Natural killer cell (primary cell): Measurements from ENCODE around the gene RASL11A. TPM values are rescaled to one million over a fixed set of nuclear protein-coding genes. Genes with fewer than 3 reads are reported as not detected.

Source experiments
- ATAC-seq, 3 donors: fragments of 150-1000 bp in 2 of 3; fragments of 200-7000 bp in 1 of 3; cut with Tn5 transposase; 1 replicate in 1 of 3; 2 replicates in 2 of 3; pipeline ENCODE4 v1.10.0; 2021; ENCODE audit warnings: mild to moderate bottlenecking in 2 of 3, moderate library complexity in 2 of 3
- DNase-seq, 2 donors: peaks; one replicate each; pipeline versions ENCODE4 v3.0.0 to v3.0.0-alpha.2; 2013 to 2021; ENCODE audit warnings: mixed read lengths in 1 of 2
- H3K27ac ChIP-seq: one replicate; pipeline ENCODE4 v1.5.1; 2013; ENCODE audit warnings: mild to moderate bottlenecking, low read length
- H3K27me3 ChIP-seq: one replicate; pipeline ENCODE4 v1.6.1; 2013; ENCODE audit warnings: low read length; ENCODE audit not compliant: control insufficient read depth, insufficient read depth
- H3K36me3 ChIP-seq: one replicate; pipeline ENCODE4 v1.6.1; 2013; ENCODE audit warnings: low read length; ENCODE audit not compliant: control insufficient read depth, insufficient read depth
- H3K4me1 ChIP-seq: one replicate; pipeline ENCODE4 v1.6.1; 2013; ENCODE audit warnings: low read length; ENCODE audit not compliant: control insufficient read depth, insufficient read depth
- H3K4me3 ChIP-seq: one replicate; pipeline ENCODE4 v1.5.1; 2013; ENCODE audit warnings: low read length
- H3K9me3 ChIP-seq: one replicate; pipeline ENCODE4 v1.6.1; 2013; ENCODE audit warnings: low read length; ENCODE audit not compliant: control insufficient read depth, insufficient read depth
- H3K27ac Mint-ChIP-seq, 2 donors: one replicate each; pipeline ENCODE4 v1.8.0; 2022; ENCODE audit warnings: mild to moderate bottlenecking in 2 of 2, mixed read lengths in 2 of 2, moderate library complexity in 1 of 2
- H3K27me3 Mint-ChIP-seq, 2 donors: one replicate each; pipeline ENCODE4 v1.8.0; 2022; ENCODE audit warnings: low read depth in 2 of 2, mixed read lengths in 2 of 2
- H3K36me3 Mint-ChIP-seq: one replicate; pipeline ENCODE4 v1.8.0; 2022; ENCODE audit warnings: mixed read lengths
- H3K4me1 Mint-ChIP-seq, 2 donors: one replicate each; pipeline ENCODE4 v1.8.0; 2022; ENCODE audit warnings: mixed read lengths in 2 of 2
- H3K4me3 Mint-ChIP-seq: one replicate; pipeline ENCODE4 v1.8.0; 2022; ENCODE audit warnings: mild to moderate bottlenecking, moderate library complexity, mixed read lengths
- H3K9me3 Mint-ChIP-seq, 2 donors: one replicate each; pipeline ENCODE4 v1.8.0; 2022; ENCODE audit warnings: mixed read lengths in 2 of 2
- WGBS: methylation state at CpG from one replicate; pipeline ENCODE4 v1.1.7; 2013; ENCODE audit warnings: missing lambda C conversion rate; ENCODE audit not compliant: insufficient coverage; 5-methylcytosine and 5-hydroxymethylcytosine counted together
- intact Hi-C: fragments of 100-400 bp; cut with micrococcal nuclease; formaldehyde crosslinking; loops from one replicate; pipeline ENCODE4 v1.14.2; 2022
- total RNA-seq, 4 donors: library from RNA; stranded (reverse); fragments of 120-200 nt in 1 of 4; gene quantifications; one replicate each; pipeline versions ENCODE4 v1.2.3 to v1.2.4, GENCODE V29; 2013 to 2022
- TF ChIP-seq, protein P1 (sequence below): fragments of 200-600 bp; IDR thresholded peaks from one replicate; pipeline ENCODE4 v1.8.0; 2022; ENCODE audit warnings: antibody characterized with exemption

Gene RASL11A
- total RNA-seq, 3 donors from 2014 or later (not counting 1 experiment from before 2014, with no cell fraction given), result 0.70 to 2.0 (median 1.4) TPM

DNA sequence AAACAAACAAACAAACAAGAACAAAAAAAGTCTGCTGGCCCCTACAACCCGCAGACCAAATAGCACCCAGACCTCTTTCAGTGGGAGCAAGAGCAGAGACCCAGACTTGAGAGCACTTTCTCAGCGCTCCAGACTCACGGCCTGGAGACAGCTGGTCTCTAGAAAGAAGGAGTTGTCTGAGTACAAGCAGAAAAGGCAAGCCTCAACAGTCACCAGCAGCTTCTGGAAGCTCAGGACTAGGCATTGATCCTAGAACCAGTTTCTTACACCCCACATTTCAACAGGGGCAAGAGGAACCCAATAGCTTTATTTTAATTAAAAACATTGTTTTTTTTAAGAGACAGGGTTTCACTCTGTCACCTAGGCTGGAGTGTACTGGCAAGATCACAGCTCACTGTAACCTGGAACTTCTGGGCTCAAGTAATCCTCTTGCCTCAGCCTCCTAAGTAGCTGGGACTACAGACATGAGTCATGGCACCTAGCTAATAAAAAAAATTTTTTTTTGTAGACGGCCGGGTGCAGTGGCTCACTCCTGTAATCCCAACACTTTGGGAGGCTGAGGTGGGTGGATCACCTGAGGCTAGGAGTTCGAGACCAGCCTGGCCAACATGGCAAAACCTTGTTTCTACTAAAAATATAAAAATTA is 30.4 kb downstream of the RASL11A start:
- WGBS, result 90% methylated on average over 5 of the region's 6 CpGs
- Histone ChIP-seq H3K4me1 (no peaks in the 10 kb centered on the region), H3K9me3 (no peaks in the 10 kb centered on the region), H3K27ac (no peak overlapping the region), H3K4me3 (no peak overlapping the region), H3K36me3 (no peaks in the 10 kb centered on the region), H3K27me3 (no peaks in the 10 kb centered on the region)
- ATAC-seq, result no peak
- Mint-ChIP-seq H3K4me1 (no peaks in the 10 kb centered on the region), H3K4me3 (no peak overlapping the region), H3K27ac (no peak overlapping the region), H3K36me3 (no peaks in the 10 kb centered on the region), H3K27me3 (peaks cover 14 to 33% of the 10 kb centered on the region in 2 donors), H3K9me3 (no peaks in the 10 kb centered on the region)
- no peak for DNase-seq
- intact Hi-C loops, result no loop called here
- TF ChIP-seq, protein P1, sequence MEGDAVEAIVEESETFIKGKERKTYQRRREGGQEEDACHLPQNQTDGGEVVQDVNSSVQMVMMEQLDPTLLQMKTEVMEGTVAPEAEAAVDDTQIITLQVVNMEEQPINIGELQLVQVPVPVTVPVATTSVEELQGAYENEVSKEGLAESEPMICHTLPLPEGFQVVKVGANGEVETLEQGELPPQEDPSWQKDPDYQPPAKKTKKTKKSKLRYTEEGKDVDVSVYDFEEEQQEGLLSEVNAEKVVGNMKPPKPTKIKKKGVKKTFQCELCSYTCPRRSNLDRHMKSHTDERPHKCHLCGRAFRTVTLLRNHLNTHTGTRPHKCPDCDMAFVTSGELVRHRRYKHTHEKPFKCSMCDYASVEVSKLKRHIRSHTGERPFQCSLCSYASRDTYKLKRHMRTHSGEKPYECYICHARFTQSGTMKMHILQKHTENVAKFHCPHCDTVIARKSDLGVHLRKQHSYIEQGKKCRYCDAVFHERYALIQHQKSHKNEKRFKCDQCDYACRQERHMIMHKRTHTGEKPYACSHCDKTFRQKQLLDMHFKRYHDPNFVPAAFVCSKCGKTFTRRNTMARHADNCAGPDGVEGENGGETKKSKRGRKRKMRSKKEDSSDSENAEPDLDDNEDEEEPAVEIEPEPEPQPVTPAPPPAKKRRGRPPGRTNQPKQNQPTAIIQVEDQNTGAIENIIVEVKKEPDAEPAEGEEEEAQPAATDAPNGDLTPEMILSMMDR, result no peak

DNA sequence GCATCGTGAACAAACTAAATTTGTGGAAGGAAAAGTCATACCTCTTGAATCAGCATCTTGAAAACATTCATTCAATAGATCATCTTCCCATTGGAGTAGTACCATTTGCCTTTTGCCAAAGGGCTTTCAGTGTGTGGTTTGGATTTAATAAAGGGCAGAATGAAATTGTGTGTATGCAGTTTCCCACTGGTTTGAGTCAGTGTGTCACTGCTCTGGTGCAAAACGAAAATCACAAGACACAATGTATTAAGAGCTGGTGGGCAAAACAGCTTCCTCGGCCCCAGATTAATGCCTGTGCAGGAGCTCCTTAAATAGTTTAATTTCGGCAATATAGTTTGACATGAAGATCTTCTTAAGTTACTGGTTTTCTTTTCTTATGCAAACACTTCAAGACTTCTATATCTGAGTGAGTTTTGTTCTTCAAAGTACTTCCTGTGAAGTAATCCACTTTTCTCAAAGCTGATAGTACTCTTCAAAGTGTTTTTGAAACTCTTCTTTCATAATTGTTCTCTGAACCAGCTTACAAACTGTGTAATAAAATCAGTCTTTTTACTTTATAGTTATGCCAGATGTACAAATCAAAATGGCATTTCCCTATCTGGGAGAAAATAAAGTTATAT is 32.1 kb downstream of the RASL11A start:
- 62% methylated on average over 2 of the region's 4 CpGs for WGBS
- no peak overlapping the region for H3K4me3 ChIP-seq
- H3K27me3 ChIP-seq, result no peaks in the 10 kb centered on the region
- Mint-ChIP-seq H3K9me3 (no peaks in the 10 kb centered on the region), H3K4me3 (no peak overlapping the region), H3K36me3 (no peaks in the 10 kb centered on the region), H3K4me1 (no peaks in the 10 kb centered on the region), H3K27me3 (peaks cover 19 to 29% of the 10 kb centered on the region in 2 donors), H3K27ac (no peak overlapping the region)
- TF ChIP-seq, protein P1, result no peak
- intact Hi-C loops, result no loop called here
- no peak overlapping the region for H3K27ac ChIP-seq
- no peak for ATAC-seq
- no peaks in the 10 kb centered on the region for H3K9me3 ChIP-seq
- peak in 1 of 2 donors; percentile 29 for DNase-seq
- no peaks in the 10 kb centered on the region for H3K4me1 ChIP-seq
- no peaks in the 10 kb centered on the region for H3K36me3 ChIP-seq

DNA sequence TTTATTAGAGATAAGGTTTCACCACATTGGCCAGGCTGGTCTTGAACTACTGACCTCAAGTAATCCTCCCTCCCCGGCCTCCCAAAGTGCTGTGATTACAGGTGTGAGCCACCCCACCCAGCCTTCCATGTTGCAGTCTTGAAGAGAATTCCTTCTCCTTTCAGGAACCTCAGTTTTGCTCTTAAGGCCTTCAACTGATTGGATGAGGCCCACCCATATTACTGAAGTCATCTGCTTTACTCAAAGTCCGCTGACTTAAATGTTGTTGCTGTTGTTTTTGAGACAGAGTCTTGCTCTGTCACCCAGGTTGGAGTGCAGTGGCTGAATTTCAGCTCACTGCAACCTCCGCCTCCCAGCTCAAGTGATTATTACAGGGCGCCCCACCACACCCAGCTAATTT is 33.5 kb downstream of the RASL11A start:
- Histone ChIP-seq H3K4me1 (no peaks in the 10 kb centered on the region), H3K36me3 (no peaks in the 10 kb centered on the region), H3K4me3 (no peak overlapping the region), H3K27ac (no peak overlapping the region), H3K9me3 (no peaks in the 10 kb centered on the region), H3K27me3 (no peaks in the 10 kb centered on the region)
- intact Hi-C loops, result no loop called here
- Mint-ChIP-seq H3K9me3 (no peaks in the 10 kb centered on the region), H3K27me3 (peaks cover 15 to 18% of the 10 kb centered on the region in 2 donors), H3K36me3 (no peaks in the 10 kb centered on the region), H3K4me3 (no peak overlapping the region), H3K4me1 (no peaks in the 10 kb centered on the region), H3K27ac (no peak overlapping the region)
- TF ChIP-seq, protein P1, result no peak
- WGBS, result 100% methylated on average over 4 of the region's 4 CpGs
- ATAC-seq (no peak), DNase-seq (no peak)
